HPDE6-E6E7 (cell line): ENCODE results near the gene UPB1.
"Not testable (repeated sequence)": the region's sequence is repeated elsewhere in the genome, so short reads cannot be mapped to it uniquely, and the experiment has no call there.

Experiments used
- DNase-seq: peaks from one replicate; pipeline ENCODE4 v3.0.0; 2011; ENCODE audit warnings: missing footprints; ENCODE audit errors: extremely low spot score

Gene UPB1

GRCh38 chr22:24535348-24535747 is 40.2 kb downstream of the UPB1 start:
- no peak for DNase-seq

GRCh38 chr22:24536089-24536488 is 41.0 kb downstream of the UPB1 start:
- no peak for DNase-seq

- no peak for DNase-seq
Measured at GRCh38 chr22:24540470-24540869, 45.3 kb downstream of the UPB1 start.

GRCh38 chr22:24541681-24542515 is 46.8 kb downstream of the UPB1 start:
- no peak for DNase-seq

DNA sequence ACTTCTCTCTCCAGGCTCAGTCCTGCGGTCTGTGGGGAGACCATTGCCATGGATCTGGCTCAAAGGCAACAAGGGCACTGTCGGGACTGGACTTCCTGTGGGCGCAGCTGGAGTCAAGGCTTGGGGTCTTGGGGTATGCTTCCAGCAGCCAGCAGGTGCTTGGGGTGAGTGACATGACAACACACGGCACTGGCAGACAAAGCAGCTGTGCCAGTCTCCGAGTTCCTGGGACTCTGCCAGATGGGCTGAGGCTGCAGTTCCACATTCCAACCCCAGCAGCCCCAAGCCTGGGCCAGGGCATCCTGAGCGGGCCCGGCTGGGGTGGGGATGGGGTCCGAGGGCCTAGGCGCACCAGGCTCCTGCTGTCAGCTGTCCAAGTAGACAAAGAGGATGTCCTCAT is 47.5 kb downstream of the UPB1 start:
- no peak for DNase-seq

DNA sequence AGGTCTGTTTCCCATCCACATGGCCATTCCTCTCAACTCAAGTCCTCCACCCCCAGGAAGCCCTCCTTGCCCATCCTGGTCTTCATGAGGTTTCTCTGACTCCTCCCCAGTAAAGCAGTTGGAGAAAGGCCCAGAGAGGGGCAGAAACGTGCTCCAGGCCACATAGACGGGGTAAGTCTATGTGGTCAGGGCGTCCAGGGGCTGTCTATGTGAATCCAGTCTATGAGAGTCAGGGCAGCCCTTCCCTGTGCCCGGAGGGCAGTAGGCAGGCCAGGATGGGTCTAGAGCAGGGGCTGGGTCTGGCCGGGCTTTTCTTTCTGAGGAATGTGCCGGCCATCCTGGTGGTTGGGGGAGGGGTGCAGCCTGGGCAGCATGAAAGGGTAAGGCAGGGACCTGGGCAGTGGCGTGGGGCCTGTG is 48.1 kb downstream of the UPB1 start:
- no peak for DNase-seq

DNA sequence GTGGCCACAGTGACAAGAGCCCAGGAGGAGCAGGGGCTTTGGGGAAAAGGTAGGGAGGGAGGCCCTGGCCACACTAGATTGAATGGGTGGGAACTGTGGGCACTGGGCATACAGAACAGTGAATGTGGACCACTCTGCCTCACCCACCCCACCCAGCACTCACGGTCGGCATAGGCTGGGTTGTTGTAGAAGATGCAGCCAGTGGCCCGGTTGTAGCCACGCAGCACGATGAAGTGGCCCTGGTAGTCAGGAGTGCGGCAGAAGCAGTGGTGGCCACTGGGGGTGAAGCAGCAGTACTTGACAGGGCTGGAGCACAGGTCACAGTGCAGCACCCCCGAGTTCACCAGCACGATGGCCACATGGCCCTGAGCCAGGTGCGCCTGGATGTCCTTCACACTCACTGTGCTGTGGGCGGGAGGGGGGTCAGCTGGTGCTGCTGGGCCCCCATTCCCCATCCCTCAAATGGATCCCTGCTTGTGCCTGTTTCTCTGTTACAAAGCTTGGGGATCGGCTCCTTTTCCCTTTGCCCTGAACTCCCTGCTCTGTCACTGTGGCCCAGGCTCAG is 48.6 kb downstream of the UPB1 start:
- DNase-seq: no peak

DNA sequence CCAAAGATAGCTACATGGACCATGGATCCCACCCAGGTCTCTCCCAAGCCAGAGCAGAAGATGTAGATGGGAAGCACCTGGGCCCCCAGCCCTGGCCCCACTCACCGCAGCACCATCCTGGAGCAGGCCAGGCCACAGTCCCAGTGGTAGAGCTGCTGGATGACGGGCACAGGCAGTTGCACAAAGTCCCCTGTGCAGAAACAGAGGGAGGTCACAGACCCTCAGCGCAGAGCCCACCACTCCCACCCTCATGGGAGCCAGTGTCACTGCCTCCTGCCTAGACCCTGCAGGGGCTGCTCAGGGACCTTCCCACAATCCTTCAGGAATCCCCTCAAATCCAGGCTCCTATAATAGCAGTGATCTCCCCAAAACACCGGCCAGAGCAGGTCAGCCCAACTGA is 53.7 kb downstream of the UPB1 start:
- DNase-seq: no peak

DNA sequence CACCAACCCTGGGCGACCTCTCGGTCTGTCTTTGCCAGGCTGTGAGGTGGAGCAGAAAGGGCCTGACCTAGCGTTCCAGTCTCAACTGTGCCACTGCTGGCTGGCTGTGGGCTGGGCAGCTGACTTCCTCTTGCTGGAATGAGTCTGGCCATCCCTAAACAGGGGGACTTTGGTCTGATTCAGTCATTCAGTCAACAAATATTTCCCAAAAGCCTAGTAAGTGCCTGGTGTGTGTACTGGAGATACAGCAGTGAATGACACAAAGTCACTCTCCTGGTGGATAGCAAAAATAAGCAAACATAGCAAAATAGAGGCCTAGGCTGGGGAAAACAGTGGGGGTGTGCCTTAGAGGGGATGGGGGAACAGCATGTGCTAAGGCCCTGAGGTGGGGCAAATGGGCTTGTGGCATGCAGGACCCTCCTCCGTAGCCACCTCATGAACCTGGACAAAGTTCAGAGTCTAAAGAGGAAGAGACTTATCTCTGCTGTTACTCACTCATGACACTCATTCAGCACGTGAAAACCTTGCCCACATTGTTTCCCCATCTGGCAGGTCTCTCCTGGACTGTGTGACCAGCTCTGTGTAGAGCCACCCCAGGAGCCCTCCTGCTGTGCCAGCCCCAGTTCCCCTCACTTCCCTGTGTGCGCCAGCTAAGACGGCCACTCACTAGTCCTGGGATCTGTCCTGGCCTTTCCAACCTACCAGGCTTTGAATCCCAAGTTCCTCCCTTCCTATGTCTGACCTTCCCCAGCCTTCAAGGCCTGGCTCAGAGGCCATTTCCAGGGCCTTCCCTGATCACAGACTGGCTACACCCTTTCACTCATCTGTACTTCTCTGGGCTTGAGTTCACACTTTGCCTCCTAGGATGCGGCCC is 55.1 kb downstream of the UPB1 start:
- no peak for DNase-seq

GRCh38 chr22:24550902-24551435 is 55.8 kb downstream of the UPB1 start:
- no peak for DNase-seq

GRCh38 chr22:24552503-24553286 is 57.6 kb downstream of the UPB1 start:
- not testable (repeated sequence) for DNase-seq

DNA sequence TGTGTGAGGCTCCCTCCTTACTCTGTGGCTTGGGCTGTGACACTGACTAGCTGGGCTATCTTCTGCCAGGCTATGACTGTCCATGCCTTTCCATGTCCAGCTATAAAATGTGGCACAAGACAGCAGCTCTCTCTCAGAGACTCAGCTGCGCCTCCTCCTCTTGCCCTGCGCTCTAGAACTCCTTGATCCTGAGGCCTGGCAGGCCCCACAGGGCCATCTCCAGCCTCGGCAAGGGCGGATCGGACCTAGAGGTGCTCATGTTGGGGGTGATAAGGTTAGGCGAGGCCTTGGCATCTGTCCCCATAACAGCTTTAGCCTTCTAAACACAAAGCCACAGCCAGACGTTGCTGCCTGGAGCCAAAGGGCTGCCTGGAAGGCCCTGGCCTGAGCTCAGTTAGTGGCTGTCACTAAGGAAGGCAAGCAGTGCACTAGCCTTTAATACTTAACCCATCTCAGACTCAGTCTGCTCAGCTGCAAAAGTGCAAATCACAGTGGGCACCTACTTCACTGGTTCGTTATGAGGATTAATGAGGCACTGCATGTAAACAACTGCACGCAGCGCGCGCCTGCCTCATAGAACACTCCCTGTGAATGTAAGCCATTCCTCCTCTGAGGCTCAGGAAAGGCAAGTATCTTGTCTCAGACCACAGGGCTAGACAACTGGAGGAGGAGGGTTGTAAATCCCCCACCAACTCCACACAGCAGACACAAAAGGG is 58.6 kb downstream of the UPB1 start:
- DNase-seq: no peak

- peak; percentile 19 for DNase-seq
Measured at GRCh38 chr22:24554313-24555164, 59.4 kb downstream of the UPB1 start, which contains the start of gene GUCD1. Gene GUCD1, minus strand, starts transcription at chr22:24555138. Its CDS starts 147 bp downstream, at chr22:24554991.

DNA sequence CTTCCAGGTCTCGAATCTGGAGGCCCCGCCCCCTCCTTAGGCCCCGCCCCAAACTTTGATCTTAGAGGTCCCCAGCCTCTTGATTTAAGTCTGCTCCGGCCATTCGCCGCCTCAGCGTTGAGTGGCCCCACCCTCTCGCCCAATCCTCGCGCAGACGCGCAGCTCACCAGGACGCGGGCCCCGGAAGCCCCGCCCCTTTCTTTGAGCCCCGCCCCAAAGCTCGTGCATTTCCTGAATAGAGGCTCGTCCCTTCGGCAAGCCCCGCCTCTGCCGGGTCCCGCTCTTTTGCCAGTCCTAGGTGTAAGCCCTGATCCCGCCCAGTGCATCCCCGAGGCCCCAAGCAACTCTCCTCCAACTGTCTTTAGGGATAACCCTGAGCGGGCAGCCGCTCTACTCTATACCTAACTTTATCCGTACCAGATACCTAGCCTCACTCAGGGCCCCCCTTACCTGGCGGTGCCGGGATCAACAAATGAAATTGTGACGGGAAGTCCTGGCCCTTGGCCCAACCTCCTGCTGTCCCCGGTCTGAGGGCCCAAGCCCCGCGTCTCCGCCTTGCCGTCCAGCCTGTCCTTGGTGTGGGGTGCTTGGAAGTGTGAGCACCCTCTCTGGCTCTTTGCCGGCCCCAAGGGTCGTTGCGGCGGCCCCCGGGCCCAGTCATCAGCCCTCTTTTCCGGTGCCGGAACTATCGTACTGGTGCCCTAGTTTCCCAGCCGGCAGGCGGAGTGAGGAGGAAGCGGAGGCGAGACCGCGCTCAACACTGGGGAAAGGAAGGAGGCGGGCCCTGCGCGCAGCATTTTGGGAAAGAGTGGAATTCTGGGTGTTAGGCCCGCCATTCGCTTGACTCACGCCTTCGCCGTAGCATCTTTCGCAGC is 60.3 kb downstream of the UPB1 start, which contains the start of gene SNRPD3:
Gene SNRPD3, plus strand, starts transcription at position 835 of the 875 bp plus-strand sequence. CDS start 1,676 bp downstream, outside the sequence.
- peak; percentile 99 for DNase-seq

DNA sequence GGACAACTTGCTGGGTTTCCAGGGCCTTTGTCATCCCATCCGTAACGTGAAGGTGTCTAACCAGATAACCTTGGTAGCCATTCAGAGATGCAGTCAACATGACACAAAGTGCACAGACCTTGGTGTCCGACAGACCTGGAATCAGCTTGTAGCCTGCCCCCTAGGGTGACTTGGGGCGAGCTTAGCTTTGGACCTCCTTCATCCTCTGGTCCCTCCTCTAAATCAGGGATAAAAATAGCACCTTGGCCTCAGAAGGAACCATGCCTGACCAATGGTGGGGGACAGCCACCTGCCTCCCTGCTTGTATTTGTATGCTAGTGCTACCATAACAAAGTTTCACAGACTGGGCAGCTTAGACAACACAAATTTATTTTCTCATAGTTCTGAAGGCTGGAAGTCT is 64.3 kb downstream of the UPB1 start:
- no peak for DNase-seq

GRCh38 chr22:24563246-24563645 is 68.1 kb downstream of the UPB1 start:
- no peak for DNase-seq

GRCh38 chr22:24564376-24565058 is 69.4 kb downstream of the UPB1 start:
- no peak for DNase-seq

DNA sequence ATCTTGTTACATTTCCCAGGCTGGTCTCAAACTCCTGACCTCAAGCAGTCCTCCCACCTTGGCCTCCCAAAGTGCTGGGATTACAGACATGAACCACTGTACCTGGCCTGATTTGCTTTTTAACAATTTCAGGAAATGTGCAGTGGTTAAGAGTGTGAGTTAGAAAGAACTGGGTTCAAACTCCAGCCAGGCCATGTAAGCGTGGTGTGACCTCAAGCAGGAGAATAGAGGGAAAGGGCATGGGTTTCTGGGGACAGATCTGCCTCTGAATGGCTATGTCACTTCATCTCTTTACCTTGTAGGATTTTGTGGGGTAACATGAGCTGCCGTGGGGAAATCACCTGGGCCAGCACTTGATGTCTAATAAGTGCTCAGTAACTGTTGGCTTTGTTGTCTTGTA is 69.9 kb downstream of the UPB1 start:
- no peak for DNase-seq
